HG03095 (cell line): ENCODE measurements around the gene KRTAP10-7.
"Not testable (repeated sequence)": the region's sequence is repeated elsewhere in the genome, so short reads cannot be mapped to it uniquely, and the experiment has no call there.

Experiments used
- ATAC-seq: cut with Tn5 transposase; IDR thresholded peaks from one replicate; pipeline ENCODE4 v1.9.1; 2021; ENCODE audit warnings: moderate library complexity; ENCODE audit not compliant: unreplicated experiment

The KRTAP10-7 gene

DNA sequence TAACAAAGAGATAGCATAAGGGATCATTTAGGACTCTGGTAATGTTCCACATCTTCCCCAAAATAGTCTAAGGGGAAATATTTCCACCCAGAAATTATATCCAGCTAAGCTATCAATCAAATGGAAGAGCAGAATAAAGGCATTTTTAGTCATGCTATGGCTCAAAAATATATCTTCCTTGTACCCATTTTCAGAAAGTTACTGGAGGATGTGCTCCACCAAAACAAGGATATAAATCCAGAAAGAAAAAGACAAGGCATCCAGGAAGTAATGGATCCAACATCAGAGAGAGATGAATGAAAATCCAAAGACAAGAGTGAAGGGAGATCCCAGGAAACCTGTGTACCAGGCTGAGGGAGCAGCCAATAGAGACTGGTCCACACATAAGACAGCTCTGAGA, 8.8 kb downstream of the KRTAP10-7 start:
- ATAC-seq: no peak

DNA sequence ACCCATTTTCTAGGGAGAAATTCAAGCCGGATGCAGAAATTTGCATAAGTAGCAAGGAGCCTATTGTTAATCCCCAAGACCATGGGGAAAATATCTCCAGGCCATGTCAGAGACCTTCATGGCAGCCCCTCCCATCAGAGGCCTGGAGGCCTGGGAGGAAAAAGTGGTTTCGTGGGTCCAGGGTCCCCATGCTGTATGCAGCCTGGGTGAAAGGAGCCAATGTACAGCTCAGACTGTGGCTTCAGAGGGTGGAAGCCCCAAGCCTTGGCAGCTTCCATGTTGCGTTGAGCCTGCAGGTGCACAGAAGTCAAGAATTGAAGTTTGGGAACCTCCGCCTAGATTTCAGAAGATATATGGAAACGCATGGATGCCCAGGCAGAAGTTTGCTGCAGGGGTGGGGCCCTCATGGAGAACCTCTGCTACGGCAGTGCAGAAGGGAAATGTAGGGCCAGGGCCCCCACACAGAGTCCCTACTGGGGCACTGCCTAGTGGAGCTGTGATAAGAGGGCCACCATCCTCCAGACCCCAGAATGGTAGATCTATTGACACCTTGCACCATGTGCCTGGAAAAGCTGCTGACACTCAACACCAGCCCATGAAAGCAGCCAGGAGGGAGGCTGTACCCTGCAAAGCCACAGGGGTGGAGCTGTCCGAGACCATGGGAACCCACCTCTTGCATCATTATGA, 9.9 kb downstream of the KRTAP10-7 start:
- not testable (repeated sequence) for ATAC-seq

DNA sequence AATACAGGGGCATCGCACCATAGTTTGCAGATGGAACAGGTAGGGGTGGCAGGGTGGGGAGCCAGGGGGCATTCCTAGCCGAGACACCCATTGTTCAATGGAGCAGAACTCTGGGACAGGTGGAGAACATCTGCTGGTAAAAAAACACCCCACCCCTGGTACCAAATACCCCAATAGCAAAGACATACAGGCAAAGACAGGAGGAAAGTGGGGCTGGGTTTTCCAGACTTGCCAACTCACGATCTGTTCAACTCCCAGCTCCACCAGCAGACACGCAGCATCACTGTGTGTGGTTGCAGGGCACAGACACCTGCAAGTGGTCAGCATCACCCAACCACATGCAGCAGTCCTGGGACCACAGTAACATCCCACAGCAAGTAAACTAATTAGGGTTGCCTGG, 11.2 kb downstream of the KRTAP10-7 start:
- no peak for ATAC-seq

DNA sequence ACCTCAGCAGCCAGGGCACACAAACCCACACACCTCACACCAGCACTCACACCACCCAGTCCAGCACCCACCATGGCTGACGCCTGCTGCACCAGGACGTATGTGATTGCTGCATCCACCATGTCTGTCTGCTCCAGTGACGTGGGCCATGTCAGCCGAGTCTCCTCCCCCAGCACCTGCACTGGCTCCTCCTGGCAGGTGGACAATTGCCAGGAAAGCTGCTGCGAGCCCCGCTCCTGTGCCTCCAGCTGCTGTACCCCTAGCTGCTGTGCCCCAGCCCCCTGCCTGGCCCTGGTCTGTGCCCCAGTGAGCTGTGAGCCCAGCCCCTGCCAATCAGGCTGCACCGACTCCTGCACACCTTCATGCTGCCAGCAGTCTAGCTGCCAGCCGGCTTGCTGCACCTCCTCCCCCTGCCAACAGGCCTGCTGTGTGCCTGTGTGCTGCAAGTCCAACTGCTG, 11.7 kb downstream of the KRTAP10-7 start, which contains the start of gene KRTAP10-8:
Gene KRTAP10-8, plus strand, starts transcription at position 51 of the 458 bp plus-strand sequence. Its CDS starts 22 bp downstream, at position 73.
- ATAC-seq: no peak

DNA sequence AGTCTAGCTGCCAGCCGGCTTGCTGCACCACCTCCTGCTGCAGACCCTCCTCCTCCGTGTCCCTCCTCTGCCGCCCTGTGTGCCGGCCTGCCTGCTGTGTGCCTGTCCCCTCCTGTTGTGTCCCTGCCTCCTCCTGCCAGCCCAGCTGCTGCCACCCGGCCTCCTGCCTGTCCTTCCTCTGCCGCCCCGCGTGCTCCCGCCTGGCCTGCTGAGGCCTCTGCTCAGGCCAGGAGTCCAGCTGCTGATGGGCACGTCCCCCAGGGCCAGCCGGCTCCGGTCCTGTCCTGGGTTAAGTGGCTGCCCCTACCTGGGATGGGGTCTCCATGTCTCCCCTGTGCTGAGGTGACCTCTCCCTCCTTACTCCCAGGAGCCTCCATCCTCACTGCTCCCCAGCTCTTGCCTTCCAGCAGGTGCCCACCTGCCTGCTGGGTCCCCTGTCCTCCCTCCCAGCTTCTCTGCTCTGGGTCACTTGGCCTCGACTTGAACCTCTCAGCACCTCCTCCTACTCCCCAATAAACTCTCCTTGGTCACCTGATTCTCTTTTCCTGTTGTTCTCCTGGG, 12.4 kb downstream of the KRTAP10-7 start:
- ATAC-seq: no peak

DNA sequence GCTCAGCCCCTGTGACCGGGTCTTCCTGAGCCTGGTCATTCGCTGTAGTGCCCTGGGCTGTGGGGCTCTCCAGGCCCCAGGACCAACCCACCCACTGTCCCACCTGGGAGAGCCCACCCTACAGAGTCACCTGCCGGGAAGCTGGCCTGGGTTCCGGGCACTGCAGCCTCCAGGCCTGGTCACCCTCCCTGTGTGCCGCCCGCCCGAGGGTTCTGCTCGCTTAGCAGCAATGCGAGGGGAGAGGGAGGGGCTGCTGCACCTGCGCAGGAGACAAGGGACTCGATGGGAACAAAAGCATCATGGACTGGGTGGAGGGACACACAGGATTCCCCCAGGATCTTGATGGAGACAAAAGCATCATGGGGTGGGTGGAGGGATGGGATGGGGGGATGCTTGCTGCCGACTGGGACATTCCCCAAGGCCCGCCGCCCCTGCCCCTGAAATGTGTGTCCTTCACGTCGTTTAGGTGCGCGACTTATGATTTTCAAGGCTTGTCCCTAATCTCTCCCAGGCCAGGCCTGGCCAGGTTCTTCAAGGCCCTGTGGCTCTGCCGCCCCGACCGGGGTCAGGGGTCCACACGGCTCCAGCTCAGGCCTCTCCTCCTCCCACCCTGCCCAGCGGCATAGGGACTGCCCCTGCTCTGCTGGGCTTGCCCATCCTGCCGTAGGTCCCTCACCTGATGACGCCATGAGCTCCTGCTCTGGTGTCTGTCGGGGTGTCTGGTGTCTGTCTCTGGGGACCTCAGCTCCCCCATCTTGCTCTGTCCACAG, 13.2 kb downstream of the KRTAP10-7 start:
- no peak for ATAC-seq

DNA sequence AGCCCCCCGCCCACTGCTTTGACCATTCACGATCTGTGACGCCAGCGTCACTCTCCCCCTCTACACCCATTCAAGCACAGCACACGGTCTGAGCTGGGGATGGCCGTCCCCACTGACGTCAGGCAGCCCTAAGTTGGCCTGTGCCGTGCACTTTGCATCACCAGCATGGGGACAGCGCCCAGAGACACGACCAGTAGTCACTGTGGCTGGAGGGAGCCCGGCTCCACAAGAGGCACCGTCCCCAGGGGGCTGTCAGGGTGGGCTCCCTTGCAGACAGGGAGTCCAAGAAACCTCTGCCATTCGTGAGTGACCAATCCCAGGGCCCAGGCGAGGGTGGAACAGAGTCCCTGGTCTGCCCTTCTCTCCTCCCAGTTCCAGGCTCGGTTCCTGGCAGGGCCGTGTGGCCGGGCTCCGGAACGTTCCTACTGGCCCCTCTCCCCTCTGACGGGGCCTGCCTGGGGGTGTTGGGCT, 13.8 kb downstream of the KRTAP10-7 start:
- no peak for ATAC-seq

DNA sequence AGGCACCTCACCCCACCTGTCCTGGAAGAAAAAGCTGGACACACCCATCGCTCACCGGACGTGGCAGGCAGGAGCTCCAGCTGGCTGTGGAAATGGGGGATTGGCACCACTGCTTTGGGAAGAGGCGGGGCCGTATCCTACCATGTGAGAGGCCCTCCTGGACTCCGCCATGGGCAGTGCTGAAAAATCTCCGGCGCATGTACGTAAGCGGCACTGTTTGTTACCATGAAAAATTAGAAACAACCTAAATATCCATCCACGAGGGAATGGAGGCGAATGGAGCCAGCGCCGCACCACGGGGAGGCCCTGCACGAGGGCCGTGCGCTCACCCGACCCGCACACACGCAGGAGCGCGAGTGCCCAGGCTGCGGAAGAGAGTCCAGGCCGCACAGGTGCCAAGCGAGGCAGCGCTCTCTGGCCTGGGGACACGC, 14.6 kb downstream of the KRTAP10-7 start:
- no peak for ATAC-seq

DNA sequence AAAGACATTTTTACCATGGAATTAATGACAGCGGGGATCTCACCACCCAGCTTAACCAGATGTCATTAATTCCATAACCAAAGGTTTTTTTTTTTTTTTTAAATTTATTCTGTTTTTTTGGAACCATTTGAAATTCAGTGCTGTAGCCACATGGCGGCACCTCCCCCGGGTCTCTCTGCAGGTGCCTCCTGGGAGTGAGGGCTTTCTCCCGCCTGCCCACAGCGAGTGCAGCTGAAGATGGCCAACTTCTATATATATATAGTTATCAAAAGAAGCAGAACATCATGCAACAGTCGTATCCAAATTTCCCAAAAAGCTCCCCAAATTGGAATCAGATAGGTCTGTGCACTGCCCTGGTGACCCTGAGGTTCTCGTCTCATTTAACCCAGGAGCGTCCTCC, 15.1 kb downstream of the KRTAP10-7 start:
- ATAC-seq: no peak

DNA sequence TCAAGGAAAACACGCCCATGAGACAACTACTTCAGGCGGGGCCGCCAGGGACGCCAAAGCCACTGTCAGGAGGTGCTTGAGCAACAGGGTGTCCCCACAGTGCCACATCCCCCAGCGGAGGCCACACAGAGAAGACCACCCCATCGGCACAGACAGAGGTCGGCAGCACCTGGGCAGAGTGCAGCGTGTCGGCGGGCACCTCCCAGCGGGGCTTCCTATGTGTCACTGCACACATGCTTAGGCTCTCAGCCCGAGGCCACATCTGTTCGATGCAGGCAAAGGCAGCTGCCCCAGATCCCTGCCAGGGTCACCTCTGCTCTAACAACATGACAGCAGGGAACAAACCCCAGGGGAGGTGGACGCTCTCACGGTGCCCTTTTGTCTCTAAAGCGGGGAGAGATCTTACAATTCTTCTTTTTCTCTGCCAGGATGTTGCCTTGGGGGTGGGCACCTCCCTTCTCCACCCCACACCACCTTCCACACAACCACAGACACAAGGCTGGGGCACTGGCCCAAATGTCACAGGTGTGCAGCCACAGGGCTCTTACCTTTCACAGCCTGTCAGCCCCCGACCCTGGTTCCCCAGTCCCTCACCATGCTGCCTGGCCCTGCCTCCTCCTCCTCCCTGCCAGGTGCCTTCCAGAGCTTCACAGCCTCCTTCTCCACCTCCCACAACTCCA, 15.7 kb downstream of the KRTAP10-7 start:
- ATAC-seq: no peak

DNA sequence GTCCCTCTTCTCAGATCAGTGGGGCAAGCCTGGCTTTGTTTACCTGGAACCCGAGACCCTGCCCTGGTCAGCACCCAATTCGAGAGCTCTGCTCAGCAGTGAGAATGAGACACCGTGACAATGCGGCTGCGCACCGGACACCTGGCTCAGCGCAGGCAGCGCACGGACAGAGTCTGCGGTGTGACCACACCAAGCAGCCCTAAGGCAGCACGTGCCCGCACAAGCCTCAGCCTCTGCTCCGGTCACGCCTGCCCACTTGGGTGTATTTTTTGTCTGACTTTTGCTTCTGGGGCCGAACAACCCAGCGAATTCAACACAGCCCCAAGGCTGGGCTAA, 16.2 kb downstream of the KRTAP10-7 start:
- no peak for ATAC-seq

DNA sequence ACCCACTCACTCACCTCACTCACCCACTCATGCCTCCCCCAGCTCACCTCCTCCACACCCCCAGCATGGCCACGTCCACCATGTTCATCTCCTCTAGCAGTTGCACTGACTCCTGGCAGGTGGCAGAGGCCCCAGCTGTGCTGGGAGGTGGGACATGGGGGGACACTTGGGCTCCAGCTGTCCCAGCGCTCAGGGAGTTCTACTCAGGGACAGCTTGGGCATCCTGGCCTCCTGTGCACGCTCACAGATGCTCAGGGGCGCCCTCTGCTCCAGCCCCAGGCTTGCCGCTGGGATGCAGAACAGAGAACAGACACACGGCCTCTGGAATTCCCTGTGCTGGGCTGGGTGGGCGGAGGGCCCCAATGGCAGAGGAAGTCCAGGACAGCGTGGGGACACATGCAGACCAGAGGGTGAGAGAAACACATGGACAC, 16.7 kb downstream of the KRTAP10-7 start:
- ATAC-seq: no peak

DNA sequence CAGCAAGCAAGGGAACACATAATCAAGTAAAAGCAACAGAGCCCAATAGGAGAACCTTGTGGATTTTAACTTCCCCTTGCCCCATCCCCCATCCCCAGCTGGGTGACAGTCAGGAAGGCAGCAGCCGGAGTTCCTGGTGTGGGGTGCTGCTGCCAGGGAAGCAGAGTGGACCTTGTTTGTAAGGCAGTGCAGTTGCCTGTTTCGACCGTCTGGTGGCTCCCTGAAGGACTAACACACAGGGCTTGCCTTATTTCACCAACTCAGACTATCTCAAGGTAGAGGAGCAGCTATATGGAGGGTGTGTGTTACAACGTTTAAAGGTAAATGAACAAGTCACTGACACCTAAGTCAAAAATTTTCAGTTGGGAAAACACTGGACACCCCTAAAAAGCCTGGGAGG, 18.1 kb downstream of the KRTAP10-7 start:
- no peak for ATAC-seq

DNA sequence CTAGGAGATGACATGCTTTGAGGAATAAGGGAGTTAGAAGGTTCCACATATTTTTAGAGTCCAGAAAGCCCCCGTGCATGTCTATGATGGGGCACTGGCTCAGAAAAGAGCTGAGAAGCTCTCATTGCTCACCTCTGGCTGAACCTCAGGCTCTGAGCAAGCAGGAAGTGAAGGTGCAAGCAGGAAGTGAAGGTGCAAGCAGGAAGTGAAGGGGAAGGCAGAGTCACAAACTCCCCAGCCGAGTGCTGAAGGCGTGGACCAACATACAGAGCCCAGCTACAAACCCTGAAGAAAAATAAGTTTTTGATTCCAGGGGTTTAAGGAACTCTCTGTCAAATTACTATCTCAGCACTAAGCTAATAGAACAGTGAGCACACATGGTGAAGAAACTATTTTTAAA, 18.5 kb downstream of the KRTAP10-7 start:
- no peak for ATAC-seq

DNA sequence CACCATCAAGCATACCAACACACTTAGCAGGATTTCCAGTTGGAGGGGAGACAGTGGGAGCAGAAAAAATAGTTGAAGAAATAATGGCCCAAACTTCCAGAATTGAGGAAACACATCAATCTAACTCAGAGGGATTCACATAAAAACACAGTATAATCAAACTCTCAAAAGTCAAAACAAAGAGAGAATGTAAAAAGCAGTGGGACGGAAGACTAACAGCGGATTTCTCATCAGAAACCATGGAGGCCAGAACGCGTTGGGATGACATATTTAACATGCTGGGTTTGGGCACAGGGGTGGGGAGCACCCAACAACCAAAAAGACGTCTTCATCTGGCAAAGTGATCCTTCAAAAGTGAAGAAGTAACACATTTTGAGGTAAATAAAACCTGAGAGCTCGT, 19.5 kb downstream of the KRTAP10-7 start:
- ATAC-seq: no peak

DNA sequence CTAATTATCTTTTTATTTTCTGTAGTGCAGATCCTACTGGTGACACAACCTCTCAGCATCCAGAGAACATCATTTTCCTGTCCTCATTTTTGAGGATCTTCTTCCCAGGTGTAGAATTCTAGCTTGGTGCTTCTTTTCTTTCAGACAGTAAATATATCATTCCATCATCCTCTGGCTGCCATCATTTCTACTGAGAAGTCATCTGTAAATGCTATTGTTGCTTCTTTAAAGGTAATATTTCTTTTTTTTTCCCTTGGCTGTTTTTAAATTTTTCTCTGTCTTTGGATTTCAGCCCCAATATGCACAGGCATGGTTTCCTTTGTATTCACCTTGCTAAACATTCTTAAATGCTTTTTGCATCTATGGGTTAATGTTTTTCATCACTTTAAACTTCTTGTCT, 23.2 kb downstream of the KRTAP10-7 start:
- ATAC-seq: no peak

DNA sequence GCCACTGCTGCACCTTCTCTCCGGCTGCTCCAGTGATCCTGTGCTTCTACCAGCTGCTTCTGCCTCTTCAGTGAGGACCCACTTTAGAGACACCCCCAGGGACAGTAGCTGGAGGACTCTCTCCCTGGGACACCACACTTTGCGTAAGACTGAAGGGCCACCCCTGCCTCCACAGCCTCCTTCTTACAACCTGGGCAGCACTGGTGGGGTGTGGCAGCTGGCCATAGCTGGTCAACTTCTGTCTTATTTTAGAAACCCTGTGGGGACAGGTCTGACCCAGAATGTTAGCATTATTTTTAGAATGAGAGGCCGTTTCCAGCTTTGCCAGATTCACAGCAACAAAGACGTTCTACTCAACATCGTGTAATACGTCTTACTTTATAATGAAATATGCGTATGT, 25.4 kb downstream of the KRTAP10-7 start:
- no peak for ATAC-seq

DNA sequence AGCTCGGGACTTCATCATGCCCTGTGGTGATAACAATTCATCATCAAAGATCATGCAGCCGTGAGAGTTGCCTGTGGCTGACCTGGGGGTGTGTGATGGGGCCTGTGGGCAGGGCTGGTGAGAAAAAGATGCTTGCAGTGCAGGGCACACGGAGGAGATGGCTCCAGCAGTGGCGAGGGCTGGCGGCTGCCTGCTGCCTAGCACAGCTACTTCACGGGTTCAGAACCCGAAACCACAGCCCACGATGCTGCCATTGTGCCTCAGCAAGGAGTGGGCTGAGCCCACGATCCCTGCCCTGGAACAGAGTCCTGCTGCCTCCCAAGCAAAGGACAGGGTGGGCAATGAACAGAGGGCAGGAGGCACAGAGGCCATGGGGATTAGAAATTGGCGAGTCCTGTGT, 25.9 kb downstream of the KRTAP10-7 start:
- ATAC-seq: no peak

DNA sequence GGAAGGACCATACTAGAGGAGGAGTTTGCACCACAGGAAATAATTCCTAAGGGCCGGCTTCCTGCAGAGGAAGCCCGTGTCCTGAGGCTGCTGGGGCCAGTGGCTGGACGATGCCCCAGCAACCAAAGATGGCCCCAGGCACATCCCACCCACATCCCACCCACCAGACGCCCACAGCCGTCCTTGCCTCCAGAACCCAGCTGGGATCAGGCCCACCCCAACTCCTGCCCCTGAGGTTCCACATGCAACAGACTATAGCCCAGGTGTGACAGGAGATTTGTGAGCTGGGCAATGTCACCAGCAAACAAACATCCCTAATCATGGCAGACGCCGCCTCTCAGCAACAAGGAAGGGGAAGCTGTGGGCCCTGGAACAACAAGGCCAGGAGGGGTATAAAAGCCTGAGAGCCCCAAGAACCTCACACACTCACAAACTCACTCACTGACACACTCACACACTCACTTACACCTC, 26.3 kb downstream of the KRTAP10-7 start, which contains the start of gene KRTAP10-9:
Gene KRTAP10-9, plus strand, starts transcription at position 421 of the 471 bp plus-strand sequence. CDS start 79 bp downstream, outside the sequence.
- no peak for ATAC-seq

DNA sequence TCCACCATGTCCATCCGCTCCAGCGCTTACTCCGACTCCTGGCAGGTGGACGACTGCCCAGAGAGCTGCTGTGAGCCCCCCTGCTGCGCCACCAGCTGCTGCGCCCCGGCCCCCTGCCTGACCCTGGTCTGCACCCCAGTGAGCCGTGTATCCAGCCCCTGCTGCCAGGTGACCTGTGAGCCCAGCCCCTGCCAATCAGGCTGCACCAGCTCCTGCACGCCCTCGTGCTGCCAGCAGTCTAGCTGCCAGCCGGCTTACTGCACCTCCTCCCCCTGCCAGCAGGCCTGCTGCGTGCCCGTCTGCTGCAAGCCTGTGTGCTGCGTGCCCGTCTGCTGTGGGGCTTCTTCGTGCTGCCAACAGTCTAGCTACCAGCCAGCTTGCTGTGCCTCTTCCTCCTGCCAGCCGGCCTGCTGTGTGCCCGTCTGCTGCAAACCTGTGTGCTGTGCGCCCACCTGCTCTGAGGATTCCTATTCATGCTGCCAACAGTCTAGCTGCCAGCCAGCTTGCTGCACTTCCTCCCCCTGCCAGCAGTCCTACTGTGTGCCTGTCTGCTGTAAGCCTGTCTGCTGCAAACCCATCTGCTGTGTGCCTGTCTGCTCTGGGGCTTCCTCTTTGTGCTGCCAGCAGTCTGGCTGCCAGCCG, 26.9 kb downstream of the KRTAP10-7 start:
- ATAC-seq: not testable (repeated sequence)
